Activated CD8-positive, alpha-beta memory T cell treated with anti-CD3 and anti-CD28 coated beads, Interleukin-2, amount 50 U/mL, for 1 hour (primary cell): ENCODE measurements around the gene SERPINB1.
"Not testable (repeated sequence)": the region's sequence is repeated elsewhere in the genome, so short reads cannot be mapped to it uniquely, and the experiment has no call there.

Source experiments
- DNase-seq: peaks from one replicate; pipeline ENCODE4 v3.0.0-alpha.2; 2020; ENCODE audit errors: extremely low read depth

Gene SERPINB1

GRCh38 chr6:2818593-2818992 lies 23.1 kb downstream of the SERPINB1 start:
- DNase-seq: no peak

GRCh38 chr6:2817903-2818443 lies 23.7 kb downstream of the SERPINB1 start:
- no peak for DNase-seq

GRCh38 chr6:2816158-2816557 lies 25.5 kb downstream of the SERPINB1 start:
- no peak for DNase-seq

- DNase-seq: no peak
Measured at GRCh38 chr6:2812695-2813094, 29.0 kb downstream of the SERPINB1 start.

DNA sequence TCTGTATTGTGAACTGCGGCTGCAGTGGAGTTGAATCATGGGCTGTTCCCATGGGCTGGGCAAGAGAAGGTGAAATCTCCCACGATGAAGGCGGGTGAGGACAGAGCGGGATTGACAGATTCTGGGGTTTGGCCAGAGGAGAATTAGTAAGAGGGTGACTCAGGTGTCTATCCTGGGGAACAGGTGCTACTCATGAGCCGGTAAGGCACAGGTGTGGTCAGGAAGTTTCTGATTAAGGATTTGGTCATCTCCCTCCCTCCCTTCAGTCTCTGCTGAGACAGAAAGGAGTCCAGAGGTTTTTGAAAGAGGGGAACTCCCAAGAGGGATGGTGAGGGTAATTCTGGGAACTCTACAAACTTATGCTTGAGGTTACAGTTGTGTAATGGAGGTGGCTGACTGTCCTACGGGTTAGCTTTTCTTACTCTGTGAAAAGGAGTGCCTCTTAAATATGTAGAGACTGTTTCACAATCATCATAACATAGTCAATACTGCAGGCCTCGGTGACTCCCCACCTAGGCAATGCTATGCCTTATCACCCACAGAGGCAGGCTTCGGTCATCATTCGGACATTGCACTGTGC lies 31.5 kb downstream of the SERPINB1 start:
- no peak for DNase-seq

DNA sequence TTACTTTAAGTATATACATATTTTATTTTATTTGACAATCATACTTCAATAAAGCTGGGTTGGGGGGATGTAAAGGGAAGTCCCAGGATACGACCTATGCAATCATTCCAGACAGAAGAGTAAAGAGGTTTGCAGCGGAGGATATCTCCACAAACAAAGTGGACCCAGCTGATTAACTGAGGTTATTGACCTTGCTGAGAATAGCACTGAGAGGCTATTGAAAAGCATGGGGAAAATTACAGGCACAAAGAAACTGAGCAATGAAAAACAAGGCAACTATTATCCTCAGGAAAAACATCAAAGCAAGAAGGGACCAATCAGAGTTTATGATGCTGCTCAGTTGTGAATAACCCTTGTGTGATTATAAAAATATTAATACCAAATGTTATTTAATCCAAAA lies 32.6 kb downstream of the SERPINB1 start:
- DNase-seq: no peak

DNA sequence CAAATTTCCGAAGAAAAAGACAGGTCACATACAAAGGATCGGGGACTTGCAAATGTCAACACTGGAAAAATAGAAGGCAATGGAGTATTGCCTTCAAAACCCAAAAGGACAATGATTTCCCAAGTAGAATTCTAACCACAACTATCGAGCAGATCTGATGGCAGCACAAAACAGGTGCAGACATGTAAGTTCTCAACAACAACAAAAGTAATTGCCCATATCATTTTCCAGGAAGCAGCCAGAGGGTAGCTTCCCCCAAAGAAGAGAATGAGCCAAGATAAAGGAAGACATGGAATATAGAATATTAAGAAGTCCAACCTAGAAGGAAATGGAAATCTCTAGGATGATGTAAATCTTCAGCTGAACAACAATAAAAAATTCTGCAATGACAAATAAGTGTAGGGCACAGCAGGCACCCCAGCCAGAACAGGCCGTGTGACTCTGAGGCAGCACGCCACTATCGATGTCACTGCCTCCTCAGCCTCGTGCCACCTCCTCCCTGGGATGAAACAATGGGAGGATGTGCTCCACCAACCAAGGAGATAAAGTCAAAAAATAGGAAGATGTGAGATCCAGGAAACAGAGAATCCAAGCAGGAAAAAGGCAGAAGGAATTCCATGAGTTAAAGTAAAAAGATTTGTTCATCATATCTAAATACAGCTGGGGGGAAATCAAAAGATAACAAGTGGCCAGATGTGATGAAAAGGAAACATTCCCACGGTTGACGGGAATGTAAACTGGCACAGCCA lies 34.1 kb downstream of the SERPINB1 start:
- no peak for DNase-seq

DNA sequence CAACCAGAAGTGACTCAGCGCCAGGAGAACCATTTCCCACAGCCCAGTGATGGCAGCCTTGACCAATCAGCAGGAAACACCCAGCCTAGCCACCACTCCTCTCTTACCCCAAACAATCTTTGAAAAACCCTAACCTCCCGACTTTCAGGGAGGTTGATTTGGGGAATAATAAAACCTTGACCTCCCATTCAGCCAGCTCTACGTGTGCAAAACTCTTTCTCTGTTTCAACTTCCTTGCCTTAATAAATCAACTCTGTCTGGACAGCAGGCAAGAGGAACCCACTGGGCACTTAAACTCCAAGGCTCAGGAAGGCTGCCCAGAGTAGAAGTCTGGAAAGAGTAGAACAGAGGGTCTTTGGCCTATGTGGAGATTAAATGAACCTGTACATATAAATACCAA lies 35.0 kb downstream of the SERPINB1 start:
- DNase-seq: no peak

GRCh38 chr6:2805031-2805430 lies 36.6 kb downstream of the SERPINB1 start:
- DNase-seq: no peak

DNA sequence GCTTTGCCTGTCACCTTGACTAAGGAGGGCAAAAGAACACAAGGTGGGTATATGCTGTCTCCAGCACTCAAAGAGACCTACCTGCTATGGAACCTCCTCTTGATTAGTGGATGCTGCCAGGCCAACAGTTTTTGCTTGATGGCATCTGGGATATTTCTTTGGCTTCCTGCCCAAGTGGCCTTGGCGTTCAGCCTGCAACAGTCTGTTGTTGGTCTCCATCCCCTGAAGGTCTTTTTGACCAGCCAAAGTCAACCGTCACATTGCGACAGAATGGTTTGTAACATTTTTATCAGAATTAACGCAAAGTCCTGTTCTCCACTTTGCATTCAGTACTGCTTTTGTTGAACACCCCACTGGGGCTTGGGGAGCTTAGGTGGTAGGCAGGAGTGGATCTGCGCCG lies 37.1 kb downstream of the SERPINB1 start:
- no peak for DNase-seq

DNA sequence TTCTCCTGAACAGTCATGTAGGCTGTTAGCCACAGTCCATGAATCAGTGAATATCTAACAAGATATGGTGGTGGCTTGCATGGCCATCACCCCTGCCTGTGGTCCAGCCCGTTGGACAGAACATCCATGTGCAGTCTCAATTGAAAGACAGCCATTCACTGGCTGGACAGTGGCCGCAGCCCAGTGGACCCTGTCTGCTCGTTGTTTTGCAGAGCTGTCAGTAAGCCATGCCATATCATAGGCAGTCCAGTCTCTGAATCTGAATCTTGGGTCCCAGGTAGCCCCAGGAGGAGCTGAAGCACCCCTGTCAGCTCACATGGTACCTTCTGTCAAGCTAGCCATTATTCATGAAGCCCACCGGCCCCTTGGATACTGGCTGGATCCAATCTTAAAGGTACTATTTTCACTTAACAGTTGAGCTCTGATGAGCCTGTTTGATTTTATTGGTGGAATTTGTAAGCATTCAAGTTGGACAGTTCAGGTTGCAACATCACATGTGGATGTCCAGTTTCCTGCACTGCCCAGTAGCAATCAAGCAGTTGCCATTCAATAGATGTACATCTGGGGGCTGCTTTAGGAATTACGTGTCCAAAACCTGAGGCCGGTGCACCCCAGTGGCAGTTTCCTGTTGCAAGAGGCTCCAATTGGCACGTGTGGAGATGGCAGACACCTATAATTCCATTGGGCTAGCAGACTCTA lies 37.8 kb downstream of the SERPINB1 start:
- no peak for DNase-seq

GRCh38 chr6:2802521-2803060 lies 39.1 kb downstream of the SERPINB1 start:
- DNase-seq: no peak

- not testable (repeated sequence) for DNase-seq
Measured at GRCh38 chr6:2801687-2802086, 40.0 kb downstream of the SERPINB1 start.

DNA sequence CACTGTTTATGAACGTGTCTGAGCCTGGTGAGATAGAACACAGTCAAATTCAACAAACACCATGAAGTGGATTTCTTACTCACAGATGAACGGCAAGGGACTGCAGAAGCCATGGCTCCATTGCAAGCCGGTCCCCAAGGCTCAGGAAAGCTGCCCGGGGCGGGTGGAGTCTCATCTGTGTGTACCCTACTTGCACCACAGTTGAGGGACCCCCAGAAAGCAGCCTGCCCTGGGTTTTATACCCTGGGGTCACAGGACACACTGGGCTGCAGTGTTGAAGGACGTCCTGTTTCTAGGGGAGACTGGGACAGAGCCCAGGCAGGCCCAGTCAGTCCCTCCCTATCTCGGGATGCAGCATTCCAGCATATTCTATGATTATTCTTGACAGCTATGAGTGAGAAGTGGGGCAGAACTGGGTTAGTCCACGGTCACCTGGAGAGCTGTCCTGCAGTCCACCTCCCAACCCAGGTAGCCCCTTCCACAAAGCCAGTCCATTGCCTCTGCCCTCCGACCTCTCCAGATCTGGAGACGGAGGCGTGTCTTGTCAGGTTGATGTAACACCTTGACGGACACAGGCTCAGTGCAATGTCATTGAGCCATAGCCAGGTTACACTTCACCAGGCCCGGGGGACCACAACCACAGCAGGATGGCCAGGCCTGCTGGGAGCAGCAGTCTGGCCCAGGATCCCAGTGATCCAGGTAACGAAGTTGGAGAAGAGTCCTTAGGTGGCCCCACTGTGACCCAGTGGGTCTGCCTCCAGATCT lies 40.9 kb downstream of the SERPINB1 start:
- DNase-seq: no peak

DNA sequence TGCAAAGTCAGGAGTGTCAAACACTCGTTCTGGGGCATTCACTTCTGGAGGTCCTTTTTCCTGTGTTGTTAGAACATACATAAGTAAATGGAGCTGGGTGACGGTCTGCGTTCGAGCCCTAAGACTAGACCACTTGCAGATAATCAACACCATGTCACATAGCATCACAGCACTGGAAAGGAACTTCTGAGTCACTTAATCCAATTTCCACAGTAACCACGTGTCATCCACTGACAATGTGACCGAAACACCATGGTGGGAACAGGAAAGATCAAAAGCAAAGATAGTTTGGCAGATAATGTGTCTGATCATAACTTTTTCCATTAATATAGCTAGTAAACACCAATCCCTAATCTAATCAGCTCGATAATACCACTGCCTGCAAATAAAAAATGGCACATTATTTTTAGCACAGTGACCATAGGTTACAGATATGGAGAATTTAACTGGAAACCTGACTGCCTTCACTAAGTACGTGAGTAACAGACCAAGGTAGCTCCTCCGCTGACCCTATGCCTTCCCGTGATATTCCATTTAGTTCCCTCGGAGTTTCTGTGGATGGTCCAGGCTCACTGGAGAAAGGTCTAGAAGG lies 41.6 kb downstream of the SERPINB1 start:
- no peak for DNase-seq

DNA sequence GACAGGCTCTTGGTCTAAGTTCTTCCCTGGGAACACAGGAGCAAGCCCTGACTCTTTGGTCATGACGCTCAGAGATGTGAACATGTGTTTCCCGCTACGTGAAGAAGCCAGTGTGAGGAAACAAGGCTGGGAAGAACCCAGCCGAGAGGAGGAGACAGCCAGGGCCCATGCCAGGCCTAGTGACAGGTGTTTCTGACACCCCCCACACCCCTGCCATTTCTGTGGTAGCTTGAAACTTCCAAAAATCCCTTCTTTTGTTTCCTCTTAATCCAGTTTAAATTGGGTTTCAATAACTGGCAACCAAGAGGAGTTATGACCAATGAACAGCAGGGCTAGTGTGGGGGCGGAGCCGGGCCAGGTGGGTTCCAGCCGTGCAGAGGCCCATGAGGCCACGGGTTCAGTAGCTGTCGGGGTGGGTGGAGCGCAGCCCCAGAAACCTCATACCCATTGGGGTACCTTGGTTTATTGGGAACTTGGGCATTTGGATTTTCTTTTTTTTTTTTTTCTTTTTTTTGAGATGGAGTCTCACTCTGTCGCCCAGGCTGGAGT lies 43.0 kb downstream of the SERPINB1 start:
- DNase-seq: no peak

GRCh38 chr6:2797564-2798031 lies 44.1 kb downstream of the SERPINB1 start:
- DNase-seq: no peak

DNA sequence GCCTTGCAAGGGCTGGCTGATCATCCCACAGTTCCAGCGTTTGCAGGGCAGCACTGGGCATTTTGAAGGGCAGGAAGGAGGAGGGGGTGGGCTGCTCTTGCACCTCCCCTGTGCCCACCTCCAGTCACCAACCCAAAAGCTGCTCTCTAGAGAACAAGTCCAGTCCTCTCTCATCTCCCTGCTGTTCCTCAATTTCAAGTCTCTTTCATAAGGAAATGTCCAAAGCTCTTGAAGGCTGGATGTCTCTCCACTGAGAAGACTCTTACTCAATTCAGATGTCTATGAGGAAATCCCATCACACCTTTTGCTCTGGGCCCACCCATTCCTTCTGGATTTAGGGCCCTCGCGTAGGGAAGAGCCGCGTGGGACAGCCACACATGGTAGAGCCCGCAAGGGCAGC lies 44.8 kb downstream of the SERPINB1 start:
- DNase-seq: no peak

- DNase-seq: no peak
Measured at GRCh38 chr6:2795956-2796355, 45.7 kb downstream of the SERPINB1 start.

GRCh38 chr6:2795162-2795561 lies 46.5 kb downstream of the SERPINB1 start:
- no peak for DNase-seq

DNA sequence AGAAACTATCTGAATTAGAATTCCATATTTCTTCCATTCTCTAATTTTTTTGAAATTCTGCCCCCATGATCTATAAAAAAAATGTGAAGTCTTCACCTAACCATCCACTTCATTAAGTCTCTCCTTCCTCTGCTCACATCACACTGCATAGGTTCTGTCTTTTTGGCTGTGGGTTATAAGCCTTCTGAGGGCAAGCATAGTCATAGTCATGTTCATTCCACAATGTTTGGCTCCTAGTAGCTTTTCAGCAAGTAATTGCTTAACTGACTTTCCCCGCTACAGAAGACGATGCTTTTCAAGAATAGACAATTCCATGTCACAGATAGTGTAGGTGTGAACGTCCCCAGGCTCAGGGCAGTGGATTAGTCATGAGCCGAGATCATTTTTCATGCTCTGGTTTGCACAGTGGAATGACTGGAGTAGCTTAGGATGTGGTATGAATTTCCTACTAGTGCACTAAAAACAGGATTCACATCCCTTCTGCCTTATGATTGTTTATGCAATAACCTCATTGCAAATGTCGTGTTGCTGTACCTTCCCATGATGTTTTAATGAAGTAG lies 47.4 kb downstream of the SERPINB1 start:
- DNase-seq: no peak
